ENCODE measurements around the gene SAPCD2. TPM values are rescaled to one million over a fixed set of nuclear protein-coding genes. Genes with fewer than 3 reads are reported as not detected.
A peak's percentile ranks its signal among the peaks of the same experiment; 100 is the strongest.
"Not testable (repeated sequence)": the region's sequence is repeated elsewhere in the genome, so short reads cannot be mapped to it uniquely, and the experiment has no call there.

Gene SAPCD2
- total RNA-seq, 1 experiment from 2014 or later = 62.9 TPM

DNA sequence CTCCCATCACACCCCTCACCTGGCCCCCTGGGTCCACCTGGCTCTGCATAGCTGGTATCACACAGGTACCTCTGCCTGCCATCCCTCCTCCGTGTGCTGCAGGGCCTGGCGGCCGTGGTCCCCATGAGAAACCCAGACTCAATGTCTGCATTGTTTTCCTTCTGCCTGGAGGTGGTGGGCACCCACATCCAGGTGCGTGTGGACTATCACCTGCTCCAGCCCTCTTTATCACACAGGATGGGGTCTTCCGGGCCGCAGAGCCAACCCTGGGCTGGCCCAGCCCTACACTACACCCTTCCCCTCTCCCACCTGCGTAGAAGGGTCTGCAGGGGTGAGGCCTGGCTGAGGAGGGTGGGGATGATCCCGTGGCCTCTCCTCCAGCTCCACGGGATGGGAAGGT, 31.4 kb downstream of the SAPCD2 start:
- no peak for DNase-seq (ENCODE audit: low spot score)
- in situ Hi-C loops (cut with HindIII; ENCODE audit: low sequenced_read_pairs) = loop anchor here (25.0 kb wide), 1 partner anchor 102 kb away; the partner anchor contains the start of genes C8G and FBXW5

DNA sequence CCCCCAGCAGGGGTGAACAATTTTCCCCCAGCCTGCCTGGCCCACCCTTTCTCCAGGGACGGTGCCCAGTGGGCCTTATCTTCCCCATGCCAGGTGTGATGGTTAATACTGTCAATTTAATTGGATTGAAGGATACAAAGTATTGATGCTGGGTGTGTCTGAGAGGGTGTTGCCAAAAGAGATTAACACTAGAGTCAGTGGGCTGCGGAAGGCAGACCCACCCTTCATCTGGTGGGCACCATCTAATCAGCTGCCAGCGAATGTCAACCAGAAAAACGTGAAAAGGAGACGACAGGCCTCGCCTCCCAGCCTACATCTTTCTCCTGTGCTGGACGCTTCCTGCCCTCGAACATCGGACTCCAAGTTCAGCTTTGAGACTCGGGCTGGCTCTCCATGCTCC, 32.9 kb downstream of the SAPCD2 start:
- no peak for DNase-seq (ENCODE audit: low spot score)
- in situ Hi-C loops (cut with HindIII; ENCODE audit: low sequenced_read_pairs) = loop anchor here (25.0 kb wide), 1 partner anchor 100 kb away; the partner anchor contains the start of genes C8G and FBXW5

GRCh38 chr9:137037035-137037434, 33.3 kb downstream of the SAPCD2 start:
- DNase-seq (ENCODE audit: low spot score) = no peak
- in situ Hi-C loops (cut with HindIII; ENCODE audit: low sequenced_read_pairs) = loop anchor here (25.0 kb wide), 1 partner anchor 100 kb away; the partner anchor contains the start of genes C8G and FBXW5

DNA sequence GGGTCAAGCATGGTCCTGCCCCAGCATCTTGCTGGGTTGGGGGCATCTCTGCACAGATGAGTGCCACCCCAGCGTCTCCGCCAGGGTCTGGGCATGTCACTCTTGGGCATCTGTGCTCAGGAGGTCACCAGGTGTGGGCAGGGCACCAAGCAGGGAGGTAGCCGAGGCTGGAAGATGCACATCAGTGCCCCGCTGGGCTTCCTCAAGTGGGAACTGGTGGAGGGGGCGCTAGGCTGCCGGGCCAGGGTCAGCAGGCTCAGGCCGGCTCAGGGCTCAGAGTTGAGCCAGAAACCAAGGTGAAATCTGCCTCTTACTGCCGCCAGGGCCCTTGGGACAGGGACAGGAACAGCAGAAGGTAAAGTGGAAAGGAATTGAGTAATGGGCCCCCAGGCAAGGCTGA, 34.4 kb downstream of the SAPCD2 start:
- in situ Hi-C loops (cut with HindIII; ENCODE audit: low sequenced_read_pairs) = loop anchor here (25.0 kb wide), 1 partner anchor 99 kb away; the partner anchor contains the start of genes C8G and FBXW5
- no peak for DNase-seq (ENCODE audit: low spot score)

DNA sequence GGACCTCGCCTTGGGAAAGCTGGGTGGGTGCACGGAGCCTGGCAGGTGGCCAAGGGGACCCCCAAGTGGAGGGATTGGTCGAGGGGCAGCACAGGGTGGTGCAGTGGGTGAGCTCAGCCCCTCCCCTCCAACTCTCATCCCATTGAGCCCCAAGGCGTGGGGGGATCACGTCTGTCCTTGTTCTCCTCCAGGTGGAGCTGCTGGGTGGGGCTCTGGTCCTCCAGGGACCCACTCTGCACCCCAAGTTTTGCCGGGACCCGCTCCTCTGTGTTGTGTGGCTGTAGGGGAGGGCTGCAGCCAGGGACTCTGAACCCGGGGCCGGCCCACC, 34.9 kb downstream of the SAPCD2 start:
- in situ Hi-C loops (cut with HindIII; ENCODE audit: low sequenced_read_pairs) = loop anchor here (25.0 kb wide), 1 partner anchor 98 kb away; the partner anchor contains the start of genes C8G and FBXW5
- DNase-seq (ENCODE audit: low spot score) = no peak

DNA sequence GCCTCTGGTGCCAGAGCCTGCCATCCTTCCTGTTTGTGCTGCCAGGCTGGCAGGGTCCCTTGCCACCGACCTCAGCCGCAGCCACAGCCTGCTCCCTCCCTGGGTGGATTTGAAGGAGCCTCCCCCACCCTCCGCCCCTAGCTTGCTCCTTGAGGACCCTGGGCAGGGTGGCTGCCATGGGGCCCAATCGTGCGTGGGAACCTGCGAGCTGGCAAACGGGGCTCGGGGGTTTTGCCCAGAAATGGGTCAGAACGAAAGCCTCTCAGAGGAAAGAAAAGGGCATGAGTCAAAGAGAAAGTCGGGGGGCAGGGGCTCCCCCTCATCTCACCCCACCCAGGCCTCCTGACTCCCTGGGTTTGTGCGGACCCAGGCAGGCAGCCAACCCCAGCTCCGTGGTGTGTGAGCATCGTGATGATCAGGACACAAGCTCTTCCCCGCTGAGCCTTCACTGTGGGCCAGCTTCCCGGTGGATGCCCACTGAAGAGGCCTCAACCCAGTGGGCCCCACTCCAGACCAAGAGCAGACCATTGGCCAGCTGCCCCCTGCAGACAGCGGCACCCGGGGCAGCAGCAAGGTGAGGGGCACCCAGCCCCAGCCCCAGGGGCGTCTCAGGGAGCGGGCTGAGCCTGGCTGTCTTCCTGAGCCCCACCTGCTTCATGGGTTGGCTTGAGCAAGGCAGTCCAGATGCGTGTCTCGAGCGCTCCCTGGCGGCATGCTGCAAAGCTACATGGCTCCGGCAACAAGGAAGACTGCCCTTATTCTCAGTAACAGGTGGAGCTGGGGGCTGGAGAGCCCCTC, 35.4 kb downstream of the SAPCD2 start:
- in situ Hi-C loops (cut with HindIII; ENCODE audit: low sequenced_read_pairs) = loop anchor here (25.0 kb wide), 1 partner anchor 98 kb away; the partner anchor contains the start of genes C8G and FBXW5
- DNase-seq (ENCODE audit: low spot score) = peak; percentile 94

- in situ Hi-C loops (cut with HindIII; ENCODE audit: low sequenced_read_pairs) = loop anchor here (25.0 kb wide), 1 partner anchor 97 kb away; the partner anchor contains the start of genes C8G and FBXW5
These were observed 36.2 kb downstream of the SAPCD2 start for GRCh38 chr9:137034039-137034708.

DNA sequence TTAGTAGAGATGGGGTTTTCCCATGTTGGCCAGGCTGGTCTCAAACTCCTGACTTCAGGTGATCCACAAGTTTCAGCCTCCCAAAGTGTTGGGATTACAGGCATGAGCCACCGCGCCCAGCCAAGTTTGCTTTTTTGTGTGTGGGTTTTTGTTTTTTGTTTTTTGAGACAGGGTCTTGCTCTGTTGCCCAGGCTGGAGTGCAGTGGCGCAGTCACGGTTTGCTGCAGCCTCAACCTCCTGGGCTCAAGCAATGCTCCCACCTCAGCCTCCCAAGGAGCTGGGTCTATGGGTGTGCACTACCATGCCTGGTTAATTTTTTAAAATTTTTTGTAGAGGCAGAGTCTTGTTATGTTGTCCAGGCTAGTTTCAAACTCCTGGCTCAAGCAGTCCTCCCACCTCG, 36.9 kb downstream of the SAPCD2 start:
- in situ Hi-C loops (cut with HindIII; ENCODE audit: low sequenced_read_pairs) = loop anchor here (25.0 kb wide), 1 partner anchor 96 kb away; the partner anchor contains the start of genes C8G and FBXW5
- not testable (repeated sequence) for DNase-seq (ENCODE audit: low spot score)

More at GRCh38 chr9:137034039-137034708, 36.2 kb downstream of the SAPCD2 start:
- DNase-seq (ENCODE audit: low spot score) = no peak

DNA sequence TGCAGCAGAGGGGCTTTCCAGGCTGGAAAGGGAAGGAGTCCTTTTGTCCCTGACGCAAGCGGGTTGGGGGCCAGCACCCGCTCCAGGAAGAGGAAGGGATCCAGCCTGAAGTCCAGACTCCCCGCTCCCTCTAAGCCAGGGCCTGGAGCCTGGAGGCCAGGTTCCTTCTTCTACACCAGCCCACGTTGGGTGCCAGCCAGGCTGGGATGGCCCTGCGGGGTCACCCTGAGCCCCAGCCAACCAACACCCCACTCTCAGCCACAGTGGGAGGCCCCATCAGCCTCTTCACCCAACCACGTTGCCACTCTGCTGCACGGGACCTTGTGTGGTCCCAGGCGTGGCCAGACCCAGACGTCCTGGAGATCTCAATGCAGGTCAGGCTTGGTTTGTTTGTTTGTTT, 37.5 kb downstream of the SAPCD2 start:
- in situ Hi-C loops (cut with HindIII; ENCODE audit: low sequenced_read_pairs) = loop anchor here (25.0 kb wide), 1 partner anchor 96 kb away; the partner anchor contains the start of genes C8G and FBXW5
- no peak for DNase-seq (ENCODE audit: low spot score)

GRCh38 chr9:137031904-137032640, 38.3 kb downstream of the SAPCD2 start, which contains the start of gene FUT7:
FUT7 (minus strand) TSS chr9:137032088; CDS start chr9:137031991, 97 bp downstream.
- in situ Hi-C loops (cut with HindIII; ENCODE audit: low sequenced_read_pairs) = loop anchor here (25.0 kb wide), 1 partner anchor 95 kb away; the partner anchor contains the start of genes C8G and FBXW5

DNA sequence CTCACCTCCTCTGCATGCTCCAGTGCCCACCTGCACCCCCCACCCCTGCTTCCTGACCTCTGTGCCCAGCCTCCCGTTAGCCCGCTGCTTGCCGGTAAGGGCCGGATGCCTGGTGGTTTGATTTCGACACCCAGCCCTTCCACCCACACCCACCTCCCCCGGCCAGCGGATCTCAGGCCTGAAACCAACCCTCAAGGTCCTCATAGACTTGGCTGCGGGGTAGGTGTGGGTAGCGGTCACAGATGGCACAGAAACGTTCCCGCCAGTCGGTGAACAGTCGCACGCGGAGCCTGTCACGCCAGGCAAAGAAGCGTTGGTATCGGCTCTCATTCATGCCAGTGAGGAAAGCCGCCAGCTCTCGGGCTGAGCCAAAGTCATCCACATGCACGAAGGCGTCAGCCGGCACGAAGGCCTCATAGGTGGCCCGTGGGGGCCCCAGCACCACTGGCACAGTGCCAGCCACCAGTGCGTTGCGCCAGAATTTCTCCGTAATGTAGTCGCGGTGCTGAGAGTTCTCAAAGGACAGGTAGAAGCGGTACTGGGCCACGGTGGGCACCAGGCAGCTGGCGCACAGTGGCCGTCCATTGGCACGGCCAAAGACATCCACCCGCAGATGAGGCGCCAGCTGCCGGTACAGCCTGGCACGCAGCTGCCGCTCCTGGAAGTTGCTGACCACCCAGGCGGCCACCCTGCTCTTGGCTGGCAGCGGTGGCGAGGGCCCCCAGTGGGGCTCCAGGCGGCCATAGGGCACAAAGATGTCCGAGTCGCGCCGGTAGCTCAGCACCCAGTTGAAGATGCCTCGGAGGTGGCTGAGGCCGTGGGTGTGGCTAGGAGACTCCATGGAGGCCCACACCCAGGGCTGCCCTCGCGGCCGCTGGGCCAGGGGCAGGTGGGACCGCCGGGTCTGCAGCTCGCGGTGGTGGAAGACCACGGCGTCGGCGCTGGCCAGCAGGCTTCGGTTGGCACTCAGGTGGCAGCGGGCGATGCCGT, 39.5 kb downstream of the SAPCD2 start:
- in situ Hi-C loops (cut with HindIII; ENCODE audit: low sequenced_read_pairs) = loop anchor here (25.0 kb wide), 1 partner anchor 94 kb away; the partner anchor contains the start of genes C8G and FBXW5
- peak; percentile 67 for DNase-seq (ENCODE audit: low spot score)

More at GRCh38 chr9:137031904-137032640, 38.3 kb downstream of the SAPCD2 start, which contains the start of gene FUT7:
- no peak for DNase-seq (ENCODE audit: low spot score)

GRCh38 chr9:137030006-137030405, 40.4 kb downstream of the SAPCD2 start:
- DNase-seq (ENCODE audit: low spot score) = no peak
- in situ Hi-C loops (cut with HindIII; ENCODE audit: low sequenced_read_pairs) = loop anchor here (25.0 kb wide), 1 partner anchor 93 kb away; the partner anchor contains the start of genes C8G and FBXW5

- in situ Hi-C loops (cut with HindIII; ENCODE audit: low sequenced_read_pairs) = loop anchor here (25.0 kb wide), 1 partner anchor 92 kb away; the partner anchor contains the start of genes C8G and FBXW5
- DNase-seq (ENCODE audit: low spot score) = peak; percentile 85
These were observed 41.1 kb downstream of the SAPCD2 start for GRCh38 chr9:137029058-137029936.

DNA sequence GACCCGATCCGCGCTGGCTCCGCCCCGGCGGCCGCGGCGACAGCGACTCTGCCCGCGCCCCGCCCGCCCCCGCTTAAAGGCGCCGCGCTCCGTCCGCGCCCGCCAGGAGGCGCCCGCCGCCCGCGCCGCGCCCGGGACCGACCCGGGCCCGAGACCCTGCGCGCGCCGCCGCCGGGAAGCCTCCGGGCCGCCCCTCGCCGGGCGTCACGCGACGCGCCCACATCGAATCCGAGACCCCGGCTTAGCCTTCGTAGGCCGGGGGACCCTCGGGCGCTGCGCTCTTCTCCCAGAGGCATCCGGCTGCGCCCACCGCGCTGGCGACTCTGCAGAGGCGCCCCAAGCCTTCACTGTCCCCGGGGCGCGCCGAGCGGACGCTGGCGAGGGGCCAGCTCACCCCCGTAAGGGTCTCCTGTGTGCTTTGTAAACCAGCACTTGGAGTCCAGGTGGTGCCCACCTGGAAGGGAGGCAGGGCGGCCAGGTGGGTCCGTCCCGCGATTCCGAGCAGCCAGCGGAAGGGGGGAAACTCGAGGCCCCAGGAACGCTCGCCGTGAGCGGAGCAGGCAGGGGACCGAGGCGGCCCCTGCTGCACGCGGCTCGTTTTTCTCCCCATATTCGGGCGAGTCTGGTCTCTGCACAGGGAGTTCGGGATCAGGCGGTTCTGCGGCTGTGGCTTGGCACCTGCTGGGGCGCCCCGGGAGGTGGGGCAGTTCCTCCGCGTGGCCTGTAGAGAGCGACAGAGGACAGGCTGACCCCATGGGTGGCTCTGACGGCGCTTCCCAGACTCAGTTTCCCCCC, 41.9 kb downstream of the SAPCD2 start:
- in situ Hi-C loops (cut with HindIII; ENCODE audit: low sequenced_read_pairs) = loop anchor here (25.0 kb wide), 1 partner anchor 91 kb away; the partner anchor contains the start of genes C8G and FBXW5
- DNase-seq (ENCODE audit: low spot score) = peak; percentile 72

DNA sequence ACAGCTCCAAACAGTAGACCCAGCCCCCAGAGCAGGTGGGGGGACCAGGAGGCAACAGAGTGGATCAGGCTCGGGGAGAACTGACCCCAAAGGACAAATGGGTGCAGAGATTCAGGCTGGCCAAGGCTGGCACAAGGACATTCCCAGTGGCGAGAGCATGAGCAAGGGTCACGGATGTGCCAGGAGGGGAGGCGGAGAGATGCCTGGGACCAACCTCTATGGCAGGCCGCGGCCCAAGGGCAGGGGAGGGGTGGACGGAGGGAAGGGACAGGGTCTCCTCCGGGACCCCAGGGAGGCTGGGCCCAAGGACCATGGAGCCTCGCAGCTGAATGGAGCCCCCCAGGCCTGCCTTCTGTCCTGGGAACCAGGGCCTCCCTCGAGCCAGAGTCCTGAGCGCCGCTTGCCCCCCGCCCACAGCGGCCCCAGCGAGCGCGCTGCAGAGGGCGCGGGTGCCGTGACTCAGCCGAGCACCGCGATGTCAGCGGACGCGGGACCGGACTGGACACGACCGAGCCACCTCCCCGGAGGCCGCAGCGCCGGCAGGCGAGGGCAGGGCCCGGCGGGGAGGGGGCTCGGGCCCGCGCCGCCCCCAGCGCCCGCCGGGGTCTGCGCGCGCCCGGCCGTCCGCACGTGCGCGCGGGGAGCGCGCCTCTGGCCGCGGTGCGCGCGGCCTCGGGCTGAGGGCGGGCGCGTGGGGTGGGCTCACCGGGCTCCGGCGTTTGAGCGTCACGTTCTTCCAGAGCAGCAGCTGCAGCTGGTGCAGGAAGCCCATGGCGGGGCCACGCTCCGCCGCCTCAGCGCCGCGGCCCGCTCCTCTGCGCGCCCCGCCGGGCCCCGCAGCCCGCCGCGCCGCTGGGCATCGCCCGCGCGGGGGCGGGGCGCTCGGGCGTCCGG, 42.7 kb downstream of the SAPCD2 start, which contains the start of gene ABCA2:
Gene ABCA2, minus strand, starts transcription at position 869 of the 894 bp plus-strand sequence. Its CDS starts 97 bp downstream, at position 772.
- in situ Hi-C loops (cut with HindIII; ENCODE audit: low sequenced_read_pairs) = loop anchor here (25.0 kb wide), 1 partner anchor 90 kb away; the partner anchor contains the start of genes C8G and FBXW5
- no peak for DNase-seq (ENCODE audit: low spot score)

Measured in G401 (cell line).